SK-N-SH treated with all-trans-retinoic acid at 6 μM for 48 hours (cell line): ENCODE results near the gene SLC26A9.

ENCODE experiments used
- ATAC-seq: fragments of 200-7000 bp; cut with Tn5 transposase; 3 replicates; pipeline ENCODE4 v1.9.1; 2020; ENCODE audit warnings: mild to moderate bottlenecking, moderate library complexity
- ARNTL ChIP-seq: fragments of 450-650 bp; formaldehyde crosslinking; IDR thresholded peaks from 2 replicates; pipeline ENCODE4 v1.5.0; 2020; ENCODE audit warnings: low read depth, mild to moderate bottlenecking, moderate library complexity, borderline replicate concordance
- BACH2 ChIP-seq: fragments of 250-450 bp; sonication (Bioruptor Pico); IDR thresholded peaks from 2 replicates; pipeline ENCODE4 v1.9.0; 2021; ENCODE audit warnings: mild to moderate bottlenecking, borderline replicate concordance
- CSRNP3 ChIP-seq: fragments of 250-450 bp; sonication (Bioruptor Pico); IDR thresholded peaks from 2 replicates; pipeline ENCODE4 v1.5.1; 2021; ENCODE audit warnings: mild to moderate bottlenecking, moderate library complexity
- ESRRG ChIP-seq: fragments of 250-450 bp; sonication (Bioruptor Pico); IDR thresholded peaks from 2 replicates; pipeline ENCODE4 v1.6.1; 2021; ENCODE audit warnings: mild to moderate bottlenecking
- ISL1 ChIP-seq: fragments of 250-450 bp; sonication (Bioruptor Pico); IDR thresholded peaks from 2 replicates; pipeline ENCODE4 v2.1.2; 2022; ENCODE audit warnings: mild to moderate bottlenecking, moderate library complexity
- OSR1 ChIP-seq: fragments of 250-450 bp; sonication (Bioruptor Pico); IDR thresholded peaks from 2 replicates; pipeline ENCODE4 v1.8.0; 2022; ENCODE audit warnings: moderate library complexity, mild to moderate bottlenecking, inconsistent platforms
- PATZ1 ChIP-seq: fragments of 250-450 bp; sonication (Bioruptor Pico); IDR thresholded peaks from 2 replicates; pipeline ENCODE4 v1.8.0; 2020; ENCODE audit warnings: mild to moderate bottlenecking, moderate library complexity, borderline replicate concordance
- POU6F1 ChIP-seq: fragments of 250-450 bp; sonication (Bioruptor Pico); IDR thresholded peaks from 2 replicates; pipeline ENCODE4 v1.8.0; 2021; ENCODE audit warnings: low read depth, mild to moderate bottlenecking, moderate library complexity, borderline replicate concordance
- PPARA ChIP-seq: fragments of 250-450 bp; sonication (Bioruptor Pico); IDR thresholded peaks from 2 replicates; pipeline ENCODE4 v1.5.0; 2020; ENCODE audit warnings: mild to moderate bottlenecking, borderline replicate concordance
- RARB ChIP-seq: fragments of 250-450 bp; sonication (Bioruptor Pico); IDR thresholded peaks from 2 replicates; pipeline ENCODE4 v1.8.0; 2021; ENCODE audit warnings: mild to moderate bottlenecking, moderate library complexity
- SNAI2 ChIP-seq: fragments of 250-450 bp; sonication (Bioruptor Pico); IDR thresholded peaks from 2 replicates; pipeline ENCODE4 v1.5.0; 2020; ENCODE audit warnings: mild to moderate bottlenecking, moderate library complexity
- TCF4 ChIP-seq: fragments of 250-450 bp; sonication (Bioruptor Pico); IDR thresholded peaks from 2 replicates; pipeline ENCODE4 v1.8.0; 2021; ENCODE audit warnings: mild to moderate bottlenecking, moderate library complexity, borderline replicate concordance
- TOX ChIP-seq: fragments of 250-450 bp; sonication (Bioruptor Pico); IDR thresholded peaks from 2 replicates; pipeline ENCODE4 v1.8.0; 2021; ENCODE audit warnings: mild to moderate bottlenecking, moderate library complexity, borderline replicate concordance
- TSHZ2 ChIP-seq: fragments of 250-450 bp; sonication (Bioruptor Pico); IDR thresholded peaks from 2 replicates; pipeline ENCODE4 v1.5.0; 2020; ENCODE audit warnings: mild to moderate bottlenecking, moderate library complexity
- ZC3H10 ChIP-seq: fragments of 250-450 bp; sonication (Bioruptor Pico); IDR thresholded peaks from 2 replicates; pipeline ENCODE4 v1.5.1; 2021; ENCODE audit warnings: mild to moderate bottlenecking, moderate library complexity
- ZFP3 ChIP-seq: fragments of 250-450 bp; sonication (Bioruptor Pico); IDR thresholded peaks from 2 replicates; pipeline ENCODE4 v1.5.0; 2020; ENCODE audit warnings: mild to moderate bottlenecking, moderate library complexity
- ZFP30 ChIP-seq: fragments of 450-650 bp; formaldehyde crosslinking; IDR thresholded peaks from 2 replicates; pipeline ENCODE4 v1.5.0; 2022; ENCODE audit warnings: mild to moderate bottlenecking, moderate library complexity
- ZNF565 ChIP-seq: fragments of 450-650 bp; formaldehyde crosslinking; conservative IDR thresholded peaks from 2 replicates; pipeline ENCODE4 v1.5.0; 2020; ENCODE audit warnings: low read depth, mild to moderate bottlenecking, moderate library complexity
- ZNF70 ChIP-seq: fragments of 450-650 bp; formaldehyde crosslinking; IDR thresholded peaks from 2 replicates; pipeline ENCODE4 v1.5.0; 2020; ENCODE audit warnings: mild to moderate bottlenecking, moderate library complexity
- ZNF8 ChIP-seq: fragments of 450-650 bp; formaldehyde crosslinking; IDR thresholded peaks from 2 replicates; pipeline ENCODE4 v1.5.0; 2020; ENCODE audit warnings: mild to moderate bottlenecking, moderate library complexity
- TF ChIP-seq, protein P1 (sequence below): fragments of 250-450 bp; sonication (Bioruptor Pico); IDR thresholded peaks from 2 replicates; pipeline ENCODE4 v1.5.1; 2020; ENCODE audit warnings: low read depth, mild to moderate bottlenecking, moderate library complexity

SLC26A9 gene

DNA sequence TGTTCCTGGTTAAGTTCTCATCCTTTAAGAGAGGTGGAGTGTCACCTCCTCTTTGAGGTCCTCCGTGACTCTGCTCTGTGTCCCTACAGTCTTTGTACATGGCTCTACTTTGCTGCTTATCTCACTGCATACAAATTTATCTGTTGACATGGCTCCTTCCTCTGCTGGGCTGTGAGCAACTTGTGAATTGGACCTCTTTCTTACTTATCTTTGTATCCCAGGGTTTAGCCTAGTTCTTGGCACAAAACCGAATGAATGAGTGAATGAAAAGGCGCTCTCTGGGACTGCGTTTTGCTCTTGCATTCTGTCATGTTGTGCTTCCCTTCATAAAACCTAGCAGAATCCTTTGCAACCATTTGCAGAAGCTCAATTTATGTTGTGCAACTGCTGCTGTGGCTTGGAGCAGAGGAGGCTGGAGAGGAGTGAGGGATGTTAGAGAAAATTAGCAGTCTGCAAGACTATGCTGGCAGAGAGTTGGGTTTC is 12.4 kb downstream of the SLC26A9 start:
- ATAC-seq, result no peak
- TF ChIP-seq ZNF8 (no peak), CSRNP3 (CRISPR knock-in tag) (no peak), ZC3H10 (CRISPR knock-in tag) (no peak), TCF4 (no peak), PPARA (no peak), SNAI2 (no peak), OSR1 (CRISPR knock-in tag) (no peak), TSHZ2 (CRISPR knock-in tag) (no peak), BACH2 (CRISPR knock-in tag) (no peak), ESRRG (no peak), TOX (CRISPR knock-in tag) (no peak), ISL1 (CRISPR knock-in tag) (no peak), ARNTL (CRISPR knock-in tag) (no peak), PATZ1 (CRISPR knock-in tag) (no peak), ZNF565 (CRISPR knock-in tag) (no peak), ZFP3 (CRISPR knock-in tag) (no peak), RARB (no peak), ZFP30 (no peak), ZNF70 (CRISPR knock-in tag) (no peak)
- TF ChIP-seq, protein P1, sequence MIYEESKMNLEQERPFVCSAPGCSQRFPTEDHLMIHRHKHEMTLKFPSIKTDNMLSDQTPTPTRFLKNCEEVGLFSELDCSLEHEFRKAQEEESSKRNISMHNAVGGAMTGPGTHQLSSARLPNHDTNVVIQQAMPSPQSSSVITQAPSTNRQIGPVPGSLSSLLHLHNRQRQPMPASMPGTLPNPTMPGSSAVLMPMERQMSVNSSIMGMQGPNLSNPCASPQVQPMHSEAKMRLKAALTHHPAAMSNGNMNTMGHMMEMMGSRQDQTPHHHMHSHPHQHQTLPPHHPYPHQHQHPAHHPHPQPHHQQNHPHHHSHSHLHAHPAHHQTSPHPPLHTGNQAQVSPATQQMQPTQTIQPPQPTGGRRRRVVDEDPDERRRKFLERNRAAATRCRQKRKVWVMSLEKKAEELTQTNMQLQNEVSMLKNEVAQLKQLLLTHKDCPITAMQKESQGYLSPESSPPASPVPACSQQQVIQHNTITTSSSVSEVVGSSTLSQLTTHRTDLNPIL (CRISPR knock-in tag), result no peak

- ATAC-seq, result no peak
These were observed 13.1 kb downstream of the SLC26A9 start for GRCh38 chr1:205930195-205930577.

More at GRCh38 chr1:205930195-205930577, 13.1 kb downstream of the SLC26A9 start:
- TF ChIP-seq POU6F1 (CRISPR knock-in tag) (no peak), PPARA (no peak), BACH2 (CRISPR knock-in tag) (no peak), OSR1 (CRISPR knock-in tag) (no peak), ZC3H10 (CRISPR knock-in tag) (no peak), ISL1 (CRISPR knock-in tag) (no peak), TCF4 (no peak), TOX (CRISPR knock-in tag) (no peak)
